Kidney (tissue), 14 donors: ENCODE results near the gene ASTL. TPM values are rescaled to one million over a fixed set of nuclear protein-coding genes. Genes with fewer than 3 reads are reported as not detected.

Source experiments
- DNase-seq, 5 donors: peaks; one replicate each; pipeline ENCODE4 v3.0.0-alpha.2; 2013 to 2020
- FAIRE-seq: peaks from 2 replicates; lab custom pipeline; 2012; peaks lifted over from hg19 to GRCh38; lab: Jason Lieb, UNC
- H3K27ac ChIP-seq, 2 donors: one replicate each; pipeline ENCODE4 v1.7.0; 2013; ENCODE audit warnings: low read depth in 2 of 2, low read length in 2 of 2, inconsistent platforms in 1 of 2
- H3K27me3 ChIP-seq: one replicate; pipeline ENCODE4 v1.7.1; 2013; ENCODE audit warnings: low read length, inconsistent platforms; ENCODE audit not compliant: control insufficient read depth, insufficient read depth
- H3K36me3 ChIP-seq, 3 donors: one replicate each; pipeline versions ENCODE4 v1.7.0 to v1.7.1; 2013; ENCODE audit warnings: low read length in 3 of 3, control low read depth in 1 of 3, inconsistent platforms in 1 of 3; ENCODE audit not compliant: insufficient read depth in 3 of 3, control insufficient read depth in 2 of 3
- H3K4me1 ChIP-seq, 3 donors: one replicate each; pipeline versions ENCODE4 v1.7.0 to v1.7.1; 2013; ENCODE audit warnings: low read length in 3 of 3, inconsistent platforms in 1 of 3, low read depth in 1 of 3; ENCODE audit not compliant: control insufficient read depth in 2 of 3, insufficient read depth in 2 of 3
- H3K4me3 ChIP-seq, 3 donors: one replicate each; pipeline versions ENCODE4 v1.7.0 to v1.8.1; 2013; ENCODE audit warnings: low read length in 3 of 3, control low read depth in 1 of 3, inconsistent platforms in 1 of 3
- H3K9ac ChIP-seq, 3 donors: one replicate each; pipeline versions ENCODE4 v1.7.0 to v1.7.1; 2013; ENCODE audit warnings: low read length in 3 of 3, control low read depth in 1 of 3, inconsistent platforms in 1 of 3
- H3K9me3 ChIP-seq, 3 donors: one replicate each; pipeline versions ENCODE4 v1.7.0 to v1.7.1; 2013; ENCODE audit warnings: low read length in 3 of 3, control low read depth in 1 of 3, inconsistent platforms in 1 of 3; ENCODE audit not compliant: control insufficient read depth in 2 of 3, insufficient read depth in 1 of 3
- intact Hi-C: fragments of 100-400 bp; cut with DNase I; formaldehyde crosslinking; loops from one replicate; pipeline ENCODE4 v1.11.1; 2022
- polyA plus RNA-seq: library from polyadenylated mRNA; stranded (reverse); fragments of 350-450 nt; fragmentation: Illumina TruSeq; extraction: RNeasy Lipid Tissue Mini Kit (QIAGEN cat#74804); gene quantifications from one replicate; pipeline ENCODE4 v1.2.3, GENCODE V29; 2014; ENCODE audit warnings: low read depth, low replicate concordance; ENCODE audit not compliant: insufficient read depth
- total RNA-seq: library from RNA; stranded (reverse); fragmentation: NEBNext Ultra II Directional; extraction: Animal tissue kit (Norgen Biotek cat#: 25700); gene quantifications from one replicate; pipeline ENCODE4 v1.2.1, GENCODE V29; 2021
- TF ChIP-seq, protein P1 (sequence below): IDR thresholded peaks from 3 replicates; pipeline ENCODE4 v1.5.1; 2012; ENCODE audit warnings: mild to moderate bottlenecking, moderate library complexity, borderline replicate concordance; ENCODE audit not compliant: insufficient read depth; ENCODE audit errors: extremely low read depth
- donor health status: control.
- donor health status: control.
- donor health status: control.
- donor health status: control.
- donor health status: control.
- donor health status: DM: yes; HTN: yes; CAD: no.
- donor health status: Normal renal cell carcinoma (clear cell type).

The ASTL gene
- total and polyA plus RNA-seq, 2 donors from 2014 or later, result not detected

DNA sequence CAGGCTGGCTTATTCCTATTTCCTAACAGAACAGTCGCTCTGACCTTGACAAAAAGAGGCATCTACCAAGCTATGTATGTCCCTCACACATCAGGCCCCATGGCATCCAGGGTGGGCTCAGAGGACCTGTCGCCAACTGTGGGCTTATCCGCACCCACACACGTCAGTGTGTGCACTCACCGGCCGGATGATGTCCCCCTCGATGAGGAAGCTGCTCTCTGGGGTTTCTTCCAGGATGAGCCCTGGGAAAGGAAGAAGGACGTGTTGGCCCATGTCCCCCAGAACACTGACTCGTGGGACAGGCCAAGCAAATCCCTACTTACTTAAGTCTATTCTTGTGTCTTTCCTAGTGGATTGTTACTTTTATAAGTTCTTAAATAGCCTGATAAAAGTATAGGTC, 3.1 kb downstream of the ASTL start:
- no peaks in the 10 kb centered on the region for H3K36me3 ChIP-seq
- H3K27me3 ChIP-seq, result no peaks in the 10 kb centered on the region
- FAIRE-seq, result no peak
- no peak overlapping the region for H3K4me3 ChIP-seq
- DNase-seq, result peak in 1 of 5 donors; percentile 60
- intact Hi-C loops, result no loop called here
- TF ChIP-seq, protein P1, sequence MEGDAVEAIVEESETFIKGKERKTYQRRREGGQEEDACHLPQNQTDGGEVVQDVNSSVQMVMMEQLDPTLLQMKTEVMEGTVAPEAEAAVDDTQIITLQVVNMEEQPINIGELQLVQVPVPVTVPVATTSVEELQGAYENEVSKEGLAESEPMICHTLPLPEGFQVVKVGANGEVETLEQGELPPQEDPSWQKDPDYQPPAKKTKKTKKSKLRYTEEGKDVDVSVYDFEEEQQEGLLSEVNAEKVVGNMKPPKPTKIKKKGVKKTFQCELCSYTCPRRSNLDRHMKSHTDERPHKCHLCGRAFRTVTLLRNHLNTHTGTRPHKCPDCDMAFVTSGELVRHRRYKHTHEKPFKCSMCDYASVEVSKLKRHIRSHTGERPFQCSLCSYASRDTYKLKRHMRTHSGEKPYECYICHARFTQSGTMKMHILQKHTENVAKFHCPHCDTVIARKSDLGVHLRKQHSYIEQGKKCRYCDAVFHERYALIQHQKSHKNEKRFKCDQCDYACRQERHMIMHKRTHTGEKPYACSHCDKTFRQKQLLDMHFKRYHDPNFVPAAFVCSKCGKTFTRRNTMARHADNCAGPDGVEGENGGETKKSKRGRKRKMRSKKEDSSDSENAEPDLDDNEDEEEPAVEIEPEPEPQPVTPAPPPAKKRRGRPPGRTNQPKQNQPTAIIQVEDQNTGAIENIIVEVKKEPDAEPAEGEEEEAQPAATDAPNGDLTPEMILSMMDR, result no peak
- no peaks in the 10 kb centered on the region for H3K4me1 ChIP-seq
- no peak overlapping the region for H3K9ac ChIP-seq
- no peak overlapping the region for H3K27ac ChIP-seq
- H3K9me3 ChIP-seq, result no peaks in the 10 kb centered on the region

DNA sequence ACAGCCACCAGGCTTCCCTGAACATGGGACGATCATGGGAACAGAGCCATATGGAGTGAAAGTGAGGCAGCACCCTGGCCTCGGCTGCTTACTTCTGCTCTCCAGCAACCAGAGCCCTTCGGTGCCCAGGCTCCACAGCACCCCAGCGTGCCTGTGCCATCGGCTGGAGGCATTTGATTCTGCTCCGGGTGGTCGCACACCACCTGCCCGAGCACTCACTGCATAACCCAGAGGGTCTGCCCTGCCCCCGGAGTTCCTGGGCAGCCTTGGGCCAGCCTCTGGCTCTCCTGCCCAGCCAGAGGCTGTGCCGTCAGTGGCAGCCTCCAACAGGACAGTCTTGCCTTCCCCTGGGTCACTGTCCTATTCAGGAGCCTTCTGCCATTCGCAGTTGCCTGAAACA, 3.9 kb downstream of the ASTL start:
- Histone ChIP-seq H3K27ac (no peak overlapping the region), H3K9me3 (no peaks in the 10 kb centered on the region), H3K4me1 (no peaks in the 10 kb centered on the region), H3K36me3 (no peaks in the 10 kb centered on the region), H3K27me3 (no peaks in the 10 kb centered on the region), H3K4me3 (no peak overlapping the region), H3K9ac (no peak overlapping the region)
- TF ChIP-seq, protein P1, result no peak
- DNase-seq (no peak), FAIRE-seq (no peak)
- intact Hi-C loops, result no loop called here

GRCh38 chr2:96131813-96132745, 6.2 kb downstream of the ASTL start:
- no peaks in the 10 kb centered on the region for H3K9me3 ChIP-seq
- no peak overlapping the region for H3K27ac ChIP-seq
- no peaks in the 10 kb centered on the region for H3K4me1 ChIP-seq
- H3K27me3 ChIP-seq, result no peaks in the 10 kb centered on the region
- no peak for FAIRE-seq
- intact Hi-C loops, result no loop called here
- H3K4me3 ChIP-seq, result no peak overlapping the region
- no peak overlapping the region for H3K9ac ChIP-seq
- TF ChIP-seq, protein P1, result no peak
- no peak for DNase-seq
- no peaks in the 10 kb centered on the region for H3K36me3 ChIP-seq
